SK-N-SH (cell line): Measurements from ENCODE around the gene SLF2. TPM values are rescaled to one million over a fixed set of nuclear protein-coding genes. Genes with fewer than 3 reads are reported as not detected.

Experiments used
- CTCF ChIA-PET: fragments of 300-600, 350-600 bp; formaldehyde crosslinking; extraction: SDS; loops from one replicate; lab custom pipeline; 2021; lab: Yijun Ruan, JAX
- POLR2A ChIA-PET: fragments of 350-600 bp; sonication (Branson Sonifier 250); formaldehyde crosslinking; extraction: SDS; loops from one replicate; lab custom pipeline; 2020; ENCODE audit warnings: antibody characterized with exemption, inconsistent platforms; lab: Yijun Ruan, JAX
- DNase-seq: peaks from one replicate; pipeline ENCODE4 v3.0.0; 2012
- H2AFZ ChIP-seq: fragments of 200-600 bp; sonication (generic); 2 replicates; pipeline ENCODE4 v1.8.1; 2016; ENCODE audit warnings: antibody characterized with exemption, mild to moderate bottlenecking, low read depth
- H3F3A ChIP-seq: fragments of 200-600 bp; sonication (generic); replicated peaks from 2 replicates; pipeline ENCODE3; 2016; ENCODE audit warnings: antibody characterized with exemption, mild to moderate bottlenecking; ENCODE audit not compliant: insufficient read depth
- H3K27ac ChIP-seq, 2 experiments: fragments of 200-500 bp in 1 of 2; fragments of 200-600 bp in 1 of 2; sonication (Bioruptor generic) in 1 of 2; sonication (generic), shearing (Covaris generic) in 1 of 2; 2 replicates each; pipeline versions ENCODE4 v1.5.1 to v1.6.1; 2014 to 2016; ENCODE audit warnings: low read depth in 2 of 2, inconsistent platforms in 1 of 2, low read length in 1 of 2, mild to moderate bottlenecking in 1 of 2, mixed read lengths in 1 of 2
- H3K27me3 ChIP-seq: fragments of 200-600 bp; sonication (generic), shearing (Covaris generic); 2 replicates; pipeline ENCODE4 v1.6.1; 2016; ENCODE audit warnings: mixed run types; ENCODE audit not compliant: insufficient read depth
- H3K36me3 ChIP-seq, 2 experiments: fragments of 200-500 bp in 1 of 2; fragments of 200-600 bp in 1 of 2; sonication (Bioruptor generic) in 1 of 2; sonication (generic) in 1 of 2; replicated peaks in 1 of 2; 2 replicates each; pipeline versions ENCODE3 to v1.5.1; 2014 to 2016; ENCODE audit warnings: low read length in 1 of 2, mild to moderate bottlenecking in 1 of 2; ENCODE audit not compliant: insufficient read depth in 2 of 2, control insufficient read depth in 1 of 2
- H3K4me1 ChIP-seq, 2 experiments: fragments of 200-500 bp in 1 of 2; fragments of 200-600 bp in 1 of 2; sonication (Bioruptor generic) in 1 of 2; sonication (generic), shearing (Covaris generic) in 1 of 2; 2 replicates each; pipeline versions ENCODE4 v1.5.1 to v1.6.1; 2014 to 2016; ENCODE audit warnings: low read depth in 1 of 2, low read length in 1 of 2, mixed run types in 1 of 2; ENCODE audit not compliant: insufficient read depth in 2 of 2, control insufficient read depth in 1 of 2
- H3K4me2 ChIP-seq: fragments of 200-600 bp; sonication (generic), shearing (Covaris generic); 2 replicates; pipeline ENCODE4 v1.6.1; 2017; ENCODE audit warnings: mixed run types
- H3K4me3 ChIP-seq, 2 experiments: fragments of 200-500 bp in 1 of 2; fragments of 200-600 bp in 1 of 2; sonication (Bioruptor generic) in 1 of 2; sonication (generic), shearing (Covaris generic) in 1 of 2; 2 replicates each; pipeline versions ENCODE4 v1.5.1 to v1.8.1; 2014 to 2016; ENCODE audit warnings: low read depth in 2 of 2, inconsistent platforms in 1 of 2, low read length in 1 of 2, mild to moderate bottlenecking in 1 of 2, mixed read lengths in 1 of 2, moderate library complexity in 1 of 2
- H3K79me2 ChIP-seq: fragments of 200-600 bp; sonication (generic); 2 replicates; pipeline ENCODE4 v1.8.1; 2017; ENCODE audit warnings: mild to moderate bottlenecking; ENCODE audit not compliant: insufficient read depth
- H3K9ac ChIP-seq: fragments of 200-600 bp; sonication (generic); 2 replicates; pipeline ENCODE4 v1.6.1; 2017; ENCODE audit warnings: mixed run types
- H3K9me2 ChIP-seq: fragments of 200-600 bp; sonication (generic); 2 replicates; pipeline ENCODE4 v1.6.1; 2017; ENCODE audit warnings: mixed run types
- H3K9me3 ChIP-seq: fragments of 200-600 bp; sonication (generic); 2 replicates; pipeline ENCODE4 v1.6.1; 2017; ENCODE audit warnings: mixed run types, mild to moderate bottlenecking, moderate library complexity
- H4K20me1 ChIP-seq: fragments of 200-600 bp; sonication (generic); 2 replicates; pipeline ENCODE4 v1.6.1; 2017; ENCODE audit warnings: mild to moderate bottlenecking, mixed run types; ENCODE audit not compliant: insufficient read depth
- CTCF ChIP-seq: fragments of 200-600 bp; sonication (generic); IDR thresholded peaks from 2 replicates; pipeline ENCODE4 v1.6.1; 2017; ENCODE audit warnings: antibody characterized with exemption, mild to moderate bottlenecking, moderate library complexity
- ELF1 ChIP-seq: IDR thresholded peaks from 2 replicates; pipeline ENCODE4 v1.4.0; 2012
- EP300 ChIP-seq, 2 experiments: IDR thresholded peaks; 2 replicates each; pipeline versions ENCODE4 v1.4.0 to v1.6.1; 2012; ENCODE audit warnings: borderline replicate concordance in 1 of 2, low read depth in 1 of 2, low read length in 1 of 2
- FOSL2 ChIP-seq: IDR thresholded peaks from 2 replicates; pipeline ENCODE4 v1.4.0; 2012; ENCODE audit warnings: low read depth, mild to moderate bottlenecking, moderate library complexity, borderline replicate concordance
- FOXM1 ChIP-seq: IDR thresholded peaks from 2 replicates; pipeline ENCODE4 v1.4.0; 2012; ENCODE audit warnings: low read depth, mild to moderate bottlenecking
- JUND ChIP-seq: IDR thresholded peaks from 2 replicates; pipeline ENCODE4 v1.4.0; 2012
- MEF2A ChIP-seq: IDR thresholded peaks from 2 replicates; pipeline ENCODE4 v1.4.0; 2012; ENCODE audit warnings: low read depth, borderline replicate concordance
- NFIC ChIP-seq: IDR thresholded peaks from 2 replicates; pipeline ENCODE4 v1.4.0; 2012; ENCODE audit warnings: borderline replicate concordance
- NRF1 ChIP-seq: IDR thresholded peaks from 2 replicates; pipeline ENCODE4 v1.6.1; 2012; ENCODE audit warnings: low read depth, mild to moderate bottlenecking, low read length
- POLR2AphosphoS5 ChIP-seq: IDR thresholded peaks from 2 replicates; pipeline ENCODE4 v1.6.1; 2012; ENCODE audit warnings: low read depth, low read length
- RAD21 ChIP-seq: IDR thresholded peaks from 2 replicates; pipeline ENCODE4 v1.6.1; 2012; ENCODE audit warnings: mild to moderate bottlenecking, low read length
- RFX5 ChIP-seq: IDR thresholded peaks from 2 replicates; pipeline ENCODE4 v1.6.1; 2012; ENCODE audit warnings: mild to moderate bottlenecking, improper control_type of control experiment, low read length
- RXRA ChIP-seq: IDR thresholded peaks from 2 replicates; pipeline ENCODE4 v1.4.0; 2012; ENCODE audit warnings: low read depth, mild to moderate bottlenecking, borderline replicate concordance
- SIN3A ChIP-seq: IDR thresholded peaks from 2 replicates; pipeline ENCODE4 v1.6.1; 2012; ENCODE audit warnings: low read depth, mild to moderate bottlenecking, low read length, moderate library complexity, borderline replicate concordance
- SMC3 ChIP-seq: IDR thresholded peaks from 2 replicates; pipeline ENCODE4 v1.6.1; 2012; ENCODE audit warnings: low read depth, low read length, improper control_type of control experiment
- TEAD4 ChIP-seq: IDR thresholded peaks from 2 replicates; pipeline ENCODE4 v1.4.0; 2012; ENCODE audit warnings: mild to moderate bottlenecking, borderline replicate concordance; ENCODE audit not compliant: insufficient read depth
- USF1 ChIP-seq: IDR thresholded peaks from 2 replicates; pipeline ENCODE4 v1.4.0; 2012; ENCODE audit warnings: low read depth, borderline replicate concordance
- WGBS: methylation state at CpG from one replicate; pipeline ENCODE4 v1.1.6; 2017; ENCODE audit warnings: low lambda C conversion rate; 5-methylcytosine and 5-hydroxymethylcytosine counted together
- polyA plus RNA-seq, 3 experiments: library from polyadenylated mRNA; depleted of rRNA; stranded (reverse); fragments of >200 nt; gene quantifications; 2 replicates each; pipeline ENCODE4 v1.2.3, GENCODE V29; 2012
- TF ChIP-seq, protein P1 (sequence below): fragments of 150-350 bp; IDR thresholded peaks from 2 replicates; pipeline ENCODE4 v1.6.1; 2017; ENCODE audit warnings: antibody characterized with exemption, low read length, low read depth, borderline replicate concordance
- TF ChIP-seq, protein P2 (sequence below): IDR thresholded peaks from 2 replicates; pipeline ENCODE4 v1.4.0; 2012; ENCODE audit warnings: low read depth, borderline replicate concordance

The SLF2 gene
- polyA plus RNA-seq, 1 of the 3 experiments (the other 2 are of a cell fraction), result 6.3 TPM

DNA sequence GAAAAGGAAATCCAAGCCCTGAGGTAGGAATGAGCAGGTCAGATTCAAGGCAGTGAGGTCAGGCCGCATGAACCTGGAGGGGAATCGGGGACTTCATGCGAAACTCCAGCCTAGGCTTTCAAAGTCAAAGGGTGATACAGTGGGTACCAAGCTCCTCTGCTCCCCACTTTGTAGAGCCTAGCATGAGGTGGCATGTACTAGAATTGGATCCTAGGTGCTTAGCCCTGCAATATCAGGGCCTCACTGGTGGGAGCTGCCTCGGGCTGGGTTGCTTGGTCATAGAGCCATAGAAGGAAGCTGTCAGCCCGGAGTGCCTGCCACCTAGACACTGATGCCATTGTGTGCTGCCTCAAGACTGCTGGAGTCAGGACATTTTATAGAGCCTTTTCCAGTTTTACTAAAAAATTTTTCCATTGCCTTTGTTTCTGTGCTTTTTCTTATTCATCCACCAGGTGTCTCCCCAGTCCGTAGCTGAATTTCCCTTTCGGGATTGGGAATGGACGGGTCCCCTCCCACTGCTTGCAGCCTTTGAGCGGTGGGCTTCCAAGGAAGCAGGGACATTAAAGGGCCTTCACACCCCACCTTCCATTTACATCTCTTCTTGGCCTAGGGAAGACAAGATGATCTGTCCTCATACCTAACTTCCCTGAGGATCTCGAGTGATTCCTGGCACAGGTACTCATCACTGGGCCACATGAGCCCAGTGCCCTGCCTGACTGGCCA, 81.4 kb downstream of the SLF2 start:
- POLR2A ChIA-PET, result interaction anchor here (1.6 kb wide), 1 partner anchor 15 kb away, joined by 3 read pairs; no protein-coding TSS in a partner anchor

More for the DNA sequence above, 81.4 kb downstream of the SLF2 start:
- Histone ChIP-seq H3K4me3 (no peak overlapping the region), H3K9me3 (no peaks in the 10 kb centered on the region), H3K9me2 (no peaks in the 10 kb centered on the region), H3K79me2 (peaks cover 31% of the 10 kb centered on the region), H4K20me1 (0 out of 2 replicates have a peak, but pooled peaks cover 4% of the 10 kb centered on the region), H3K36me3 (peaks cover 22 to 44% of the 10 kb centered on the region in 2 experiments), H3K4me2 (no peak overlapping the region), H2AFZ (no peak overlapping the region), H3F3A (peaks cover 32% of the 10 kb centered on the region), H3K4me1 (peaks cover 10 to 31% of the 10 kb centered on the region in 2 experiments), H3K27me3 (no peaks in the 10 kb centered on the region), H3K9ac (no peak overlapping the region), H3K27ac (peak overlapping the region in 1 of 2 experiments; percentile 28; a peak in 1 of 4 replicates)
- CTCF ChIA-PET, result interaction anchor here (0.6 to 24.5 kb wide), 24 partner anchors 9 to 1468 kb away, joined by 3 to 443 read pairs (median 4); partner anchors contain the start of gene SEMA4G
- DNase-seq, result peak; percentile 70
- 62% methylated on average over 10 of the region's 10 CpGs for WGBS
- TF ChIP-seq JUND (no peak), CTCF (peak; percentile 77), POLR2AphosphoS5 (peak; percentile 11; the same call in 1 of the 2 replicates), EP300 (IDR thresholded peaks at IDR 0.05; ENCODE audit: borderline replicate concordance in 1 of 2, low read depth in 1 of 2, low read length in 1 of 2) (no peak), NRF1 (no peak), SIN3A (0 out of 2 replicates have a peak, but pooled peaks have one; percentile 21), ELF1 (no peak), RFX5 (no peak), FOXM1 (no peak), TEAD4 (no peak), FOSL2 (no peak), USF1 (no peak), MEF2A (no peak), RAD21 (peak; percentile 77), RXRA (no peak), NFIC (no peak), SMC3 (peak; percentile 78)
- TF ChIP-seq, protein P1, sequence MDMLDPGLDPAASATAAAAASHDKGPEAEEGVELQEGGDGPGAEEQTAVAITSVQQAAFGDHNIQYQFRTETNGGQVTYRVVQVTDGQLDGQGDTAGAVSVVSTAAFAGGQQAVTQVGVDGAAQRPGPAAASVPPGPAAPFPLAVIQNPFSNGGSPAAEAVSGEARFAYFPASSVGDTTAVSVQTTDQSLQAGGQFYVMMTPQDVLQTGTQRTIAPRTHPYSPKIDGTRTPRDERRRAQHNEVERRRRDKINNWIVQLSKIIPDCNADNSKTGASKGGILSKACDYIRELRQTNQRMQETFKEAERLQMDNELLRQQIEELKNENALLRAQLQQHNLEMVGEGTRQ, result no peak
- TF ChIP-seq, protein P2, sequence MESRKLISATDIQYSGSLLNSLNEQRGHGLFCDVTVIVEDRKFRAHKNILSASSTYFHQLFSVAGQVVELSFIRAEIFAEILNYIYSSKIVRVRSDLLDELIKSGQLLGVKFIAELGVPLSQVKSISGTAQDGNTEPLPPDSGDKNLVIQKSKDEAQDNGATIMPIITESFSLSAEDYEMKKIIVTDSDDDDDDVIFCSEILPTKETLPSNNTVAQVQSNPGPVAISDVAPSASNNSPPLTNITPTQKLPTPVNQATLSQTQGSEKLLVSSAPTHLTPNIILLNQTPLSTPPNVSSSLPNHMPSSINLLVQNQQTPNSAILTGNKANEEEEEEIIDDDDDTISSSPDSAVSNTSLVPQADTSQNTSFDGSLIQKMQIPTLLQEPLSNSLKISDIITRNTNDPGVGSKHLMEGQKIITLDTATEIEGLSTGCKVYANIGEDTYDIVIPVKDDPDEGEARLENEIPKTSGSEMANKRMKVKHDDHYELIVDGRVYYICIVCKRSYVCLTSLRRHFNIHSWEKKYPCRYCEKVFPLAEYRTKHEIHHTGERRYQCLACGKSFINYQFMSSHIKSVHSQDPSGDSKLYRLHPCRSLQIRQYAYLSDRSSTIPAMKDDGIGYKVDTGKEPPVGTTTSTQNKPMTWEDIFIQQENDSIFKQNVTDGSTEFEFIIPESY, result no peak
